T-helper 1 cell treated with Interleukin-12 subunit alpha and Interleukin-12 subunit beta and Interleukin-4 antibody, amounts not matched to agents 30 μg/mL and 1 μg/mL, for 36 hours (primary cell): Measurements from ENCODE around the gene PLSCR3.
A peak's percentile ranks its signal among the peaks of the same experiment; 100 is the strongest.

Experiments used
- H3K27ac Mint-ChIP-seq: one replicate; pipeline ENCODE4 v1.8.0; 2021; ENCODE audit warnings: mild to moderate bottlenecking, mixed read lengths
- H3K27me3 Mint-ChIP-seq: one replicate; pipeline ENCODE4 v1.8.0; 2021; ENCODE audit warnings: low read depth, mixed read lengths
- H3K36me3 Mint-ChIP-seq: one replicate; pipeline ENCODE4 v1.8.0; 2021; ENCODE audit warnings: low read depth, mixed read lengths
- H3K4me1 Mint-ChIP-seq: one replicate; pipeline ENCODE4 v1.8.0; 2021; ENCODE audit warnings: low read depth, mixed read lengths
- H3K4me3 Mint-ChIP-seq: one replicate; pipeline ENCODE4 v1.8.0; 2021; ENCODE audit warnings: mild to moderate bottlenecking, moderate library complexity, mixed read lengths
- H3K9me3 Mint-ChIP-seq: one replicate; pipeline ENCODE4 v1.8.0; 2021; ENCODE audit warnings: mixed read lengths

PLSCR3 gene

DNA sequence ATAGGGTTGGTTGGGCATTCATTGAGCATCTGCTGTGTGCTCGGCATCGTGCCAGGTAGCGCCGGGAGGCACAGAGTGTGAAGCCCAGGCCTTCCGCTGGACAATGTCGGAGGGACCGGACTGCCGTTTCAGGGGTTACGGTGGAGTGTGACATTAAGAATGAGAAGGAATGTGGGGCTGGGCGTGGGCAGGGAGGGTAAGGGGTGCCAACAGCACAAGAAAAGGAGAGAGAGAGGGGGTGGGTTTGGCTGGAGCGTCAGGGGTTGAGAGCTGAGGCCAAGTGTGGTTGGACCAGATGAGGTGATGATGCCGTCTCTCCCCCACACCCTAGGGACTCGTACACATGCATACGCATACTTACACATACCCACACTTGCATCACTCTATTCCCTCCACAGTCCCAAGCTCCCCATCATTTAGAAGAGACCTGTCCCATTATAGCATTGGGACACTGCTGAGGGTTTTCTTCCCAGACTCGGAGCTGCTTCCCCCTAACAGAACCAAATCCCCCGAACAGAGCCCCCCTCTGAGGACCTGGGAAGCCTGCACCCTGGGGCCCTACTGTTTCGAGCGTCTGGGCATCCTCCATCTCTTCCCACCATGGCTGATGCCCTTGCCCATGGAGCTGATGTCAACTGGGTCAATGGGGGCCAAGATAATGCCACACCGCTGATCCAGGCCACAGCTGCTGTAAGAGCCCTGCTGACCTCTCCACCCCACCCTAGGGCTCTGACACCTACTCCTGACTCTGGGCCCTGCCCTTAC lies 45.7 kb downstream of the PLSCR3 start:
- Mint-ChIP-seq H3K36me3 (peaks cover 50% of the 10 kb centered on the region), H3K27ac (peak overlapping the region; percentile 57), H3K9me3 (no peaks in the 10 kb centered on the region), H3K4me1 (peaks cover 33% of the 10 kb centered on the region), H3K27me3 (no peaks in the 10 kb centered on the region), H3K4me3 (no peak overlapping the region)

DNA sequence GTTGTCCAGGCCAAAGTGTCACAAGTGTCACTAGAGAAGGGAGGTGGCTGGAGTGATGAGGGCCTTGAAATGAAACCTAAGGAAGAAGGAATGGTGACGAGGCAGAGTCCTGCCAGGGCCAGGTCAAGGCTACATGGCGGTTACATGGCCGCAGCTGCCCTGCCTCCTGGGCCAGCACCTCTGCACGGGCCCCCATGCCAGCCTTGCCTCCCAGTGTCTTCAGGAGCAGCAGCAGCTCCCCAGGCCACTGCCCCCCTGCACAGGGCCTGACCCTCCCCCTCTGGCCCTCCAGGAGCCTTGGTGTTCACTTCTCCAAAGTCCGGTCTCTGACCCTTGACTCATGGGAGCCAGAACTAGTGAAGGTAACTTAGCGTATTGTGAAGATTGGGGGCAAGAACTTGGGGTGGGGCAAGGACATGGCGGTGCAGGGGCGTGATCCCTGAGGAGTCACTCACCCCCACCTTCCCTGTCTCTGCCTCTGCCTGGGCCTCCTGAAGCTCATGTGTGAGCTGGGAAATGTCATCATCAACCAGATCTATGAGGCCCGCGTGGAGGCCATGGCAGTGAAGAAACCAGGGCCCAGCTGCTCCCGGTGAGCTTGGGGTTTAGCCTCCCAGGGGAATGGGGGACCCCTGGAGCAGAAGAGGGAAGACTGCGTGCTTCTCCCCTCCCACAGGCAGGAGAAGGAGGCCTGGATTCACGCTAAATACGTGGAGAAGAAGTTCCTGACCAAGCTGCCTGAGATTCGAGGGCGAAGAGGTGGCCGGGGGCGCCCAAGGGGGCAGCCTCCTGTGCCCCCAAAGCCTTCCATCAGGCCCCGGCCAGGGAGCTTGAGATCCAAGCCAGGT lies 46.5 kb downstream of the PLSCR3 start:
- Mint-ChIP-seq H3K4me3 (no peak overlapping the region), H3K9me3 (no peaks in the 10 kb centered on the region), H3K27ac (peak overlapping the region; percentile 31), H3K36me3 (peaks cover 52% of the 10 kb centered on the region), H3K4me1 (peaks cover 31% of the 10 kb centered on the region), H3K27me3 (no peaks in the 10 kb centered on the region)

DNA sequence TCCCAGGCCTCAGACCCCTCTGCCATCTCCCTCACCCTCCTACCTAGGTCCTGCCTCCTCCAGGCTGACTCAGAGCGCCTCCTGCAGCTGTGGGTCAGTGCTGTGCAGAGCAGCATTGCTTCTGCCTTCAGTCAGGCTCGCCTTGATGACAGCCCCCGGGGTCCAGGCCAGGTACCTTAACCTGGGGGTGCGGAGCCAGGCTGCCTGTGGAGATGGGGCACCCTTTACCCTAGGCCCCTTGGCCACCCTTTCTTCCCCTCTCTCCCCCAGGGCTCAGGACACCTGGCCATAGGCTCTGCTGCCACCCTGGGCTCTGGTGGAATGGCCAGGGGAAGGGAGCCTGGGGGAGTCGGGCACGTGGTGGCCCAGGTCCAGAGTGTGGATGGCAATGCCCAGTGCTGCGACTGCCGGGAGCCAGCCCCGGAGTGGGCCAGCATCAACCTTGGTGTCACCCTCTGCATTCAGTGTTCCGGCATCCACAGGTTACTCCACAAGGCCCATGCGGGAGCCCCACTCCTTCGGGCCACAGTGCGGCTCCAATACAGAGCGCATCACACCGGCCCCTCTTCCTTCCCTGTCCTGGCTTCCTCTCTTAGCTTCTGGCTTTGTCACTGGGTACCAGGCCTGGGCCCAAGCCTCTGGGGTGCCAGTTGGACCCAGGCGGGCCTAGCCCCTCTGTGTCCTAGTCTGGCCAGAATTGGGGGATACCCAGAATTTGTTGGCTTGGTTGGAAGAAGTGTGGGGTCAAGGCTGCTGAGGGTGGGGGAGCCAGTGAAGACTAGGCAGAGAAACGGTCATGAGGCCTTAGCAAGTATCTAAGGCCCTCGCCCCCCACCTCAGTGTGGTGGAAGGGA lies 47.3 kb downstream of the PLSCR3 start:
- Mint-ChIP-seq H3K4me3 (no peak overlapping the region), H3K9me3 (no peaks in the 10 kb centered on the region), H3K36me3 (peaks cover 47% of the 10 kb centered on the region), H3K27me3 (no peaks in the 10 kb centered on the region), H3K27ac (no peak overlapping the region), H3K4me1 (peaks cover 25% of the 10 kb centered on the region)

DNA sequence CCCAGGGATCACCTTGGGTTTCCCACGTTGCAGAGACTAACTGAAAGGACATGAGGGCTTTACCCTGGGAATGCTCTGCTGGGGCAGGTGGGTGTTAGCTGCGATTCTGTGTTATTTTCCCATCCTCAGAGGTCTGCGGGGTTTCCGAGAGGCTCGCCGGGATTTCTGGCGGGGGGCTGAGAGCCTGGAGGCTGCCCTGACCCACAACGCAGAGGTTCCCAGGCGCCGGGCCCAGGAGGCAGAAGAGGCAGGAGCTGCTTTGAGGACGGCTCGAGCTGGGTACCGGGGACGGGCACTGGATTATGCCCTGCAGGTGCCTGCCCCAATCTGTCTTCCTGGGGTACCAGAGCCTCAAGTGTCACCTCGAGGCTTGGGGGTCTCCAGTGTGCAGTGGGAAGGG lies 51.1 kb downstream of the PLSCR3 start:
- Mint-ChIP-seq H3K27me3 (no peaks in the 10 kb centered on the region), H3K27ac (no peak overlapping the region), H3K4me3 (no peak overlapping the region), H3K36me3 (peaks cover 43% of the 10 kb centered on the region), H3K9me3 (no peaks in the 10 kb centered on the region), H3K4me1 (peaks cover 21% of the 10 kb centered on the region)

DNA sequence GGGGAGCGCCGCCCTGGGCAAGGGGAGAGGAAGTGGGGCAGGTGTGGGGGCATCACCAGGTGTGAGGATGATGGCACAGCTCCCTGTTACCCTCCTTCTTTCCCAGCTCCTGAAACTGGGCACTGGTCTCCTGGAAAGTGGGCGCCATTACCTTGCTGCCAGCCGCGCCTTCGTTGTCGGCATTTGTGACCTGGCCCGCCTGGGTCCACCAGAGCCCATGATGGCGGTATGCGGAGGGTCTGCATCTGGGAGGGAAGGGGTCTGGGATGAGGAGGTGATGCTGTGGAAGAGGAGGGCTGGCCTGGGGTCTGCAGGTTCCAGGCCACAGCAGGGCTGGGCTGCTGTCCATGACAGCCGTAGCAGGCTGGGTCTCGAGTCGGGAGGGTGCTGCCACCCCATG lies 52.5 kb downstream of the PLSCR3 start:
- Mint-ChIP-seq H3K4me3 (no peak overlapping the region), H3K36me3 (peaks cover 43% of the 10 kb centered on the region), H3K4me1 (peaks cover 24% of the 10 kb centered on the region), H3K27ac (peak overlapping the region; percentile 63), H3K27me3 (no peaks in the 10 kb centered on the region), H3K9me3 (no peaks in the 10 kb centered on the region)

DNA sequence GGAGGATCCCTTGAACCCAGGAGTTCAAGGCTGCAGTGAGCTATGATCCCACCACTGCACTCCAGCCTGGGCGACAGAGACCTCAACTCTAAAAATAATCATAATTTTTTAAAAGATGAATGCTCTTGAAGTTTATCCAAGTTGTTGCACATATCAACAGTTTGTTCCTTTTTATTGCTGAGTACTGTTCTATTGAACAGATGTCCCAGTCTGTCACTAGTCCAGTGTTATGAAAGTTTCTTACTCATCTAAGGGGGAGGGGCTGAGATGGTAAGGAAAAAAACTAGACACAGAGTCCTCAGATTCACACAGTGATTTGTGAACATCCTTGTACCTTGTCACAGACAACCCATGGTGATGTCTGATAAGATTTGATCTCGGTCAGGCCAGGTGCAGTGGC lies 54.1 kb downstream of the PLSCR3 start:
- Mint-ChIP-seq H3K27me3 (no peaks in the 10 kb centered on the region), H3K4me3 (peak overlapping the region; percentile 68), H3K4me1 (peaks cover 31% of the 10 kb centered on the region), H3K9me3 (no peaks in the 10 kb centered on the region), H3K27ac (no peak overlapping the region), H3K36me3 (peaks cover 32% of the 10 kb centered on the region)
